KOPT-K1 (cell line): ENCODE measurements around the gene TBCEL.

Source experiments
- H3K27ac ChIP-seq: fragments of 200-600 bp; sonication (generic); 2 replicates; pipeline ENCODE4 v1.5.1; 2016; ENCODE audit warnings: antibody characterized with exemption, mild to moderate bottlenecking, low read depth, low read length; ENCODE audit not compliant: poor library complexity, severe bottlenecking
- H3K36me3 ChIP-seq: fragments of 200-600 bp; sonication (generic); 2 replicates; pipeline ENCODE4 v1.5.1; 2017; ENCODE audit warnings: antibody characterized with exemption, mild to moderate bottlenecking, low read length, moderate library complexity; ENCODE audit not compliant: insufficient read depth
- H3K9me3 ChIP-seq: fragments of 200-600 bp; sonication (generic); 2 replicates; pipeline ENCODE4 v1.5.1; 2017; ENCODE audit warnings: antibody characterized with exemption, low read length, mild to moderate bottlenecking; ENCODE audit not compliant: insufficient read depth, poor library complexity, severe bottlenecking

Gene TBCEL, protein sequence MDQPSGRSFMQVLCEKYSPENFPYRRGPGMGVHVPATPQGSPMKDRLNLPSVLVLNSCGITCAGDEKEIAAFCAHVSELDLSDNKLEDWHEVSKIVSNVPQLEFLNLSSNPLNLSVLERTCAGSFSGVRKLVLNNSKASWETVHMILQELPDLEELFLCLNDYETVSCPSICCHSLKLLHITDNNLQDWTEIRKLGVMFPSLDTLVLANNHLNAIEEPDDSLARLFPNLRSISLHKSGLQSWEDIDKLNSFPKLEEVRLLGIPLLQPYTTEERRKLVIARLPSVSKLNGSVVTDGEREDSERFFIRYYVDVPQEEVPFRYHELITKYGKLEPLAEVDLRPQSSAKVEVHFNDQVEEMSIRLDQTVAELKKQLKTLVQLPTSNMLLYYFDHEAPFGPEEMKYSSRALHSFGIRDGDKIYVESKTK

GRCh38 chr11:121023848-121024751 is at the start of gene TBCEL:
TBCEL (plus strand) TSS chr11:121024102; CDS start chr11:121045691, 21,589 bp downstream.
- H3K36me3 ChIP-seq = no peaks in the 10 kb centered on the region

DNA sequence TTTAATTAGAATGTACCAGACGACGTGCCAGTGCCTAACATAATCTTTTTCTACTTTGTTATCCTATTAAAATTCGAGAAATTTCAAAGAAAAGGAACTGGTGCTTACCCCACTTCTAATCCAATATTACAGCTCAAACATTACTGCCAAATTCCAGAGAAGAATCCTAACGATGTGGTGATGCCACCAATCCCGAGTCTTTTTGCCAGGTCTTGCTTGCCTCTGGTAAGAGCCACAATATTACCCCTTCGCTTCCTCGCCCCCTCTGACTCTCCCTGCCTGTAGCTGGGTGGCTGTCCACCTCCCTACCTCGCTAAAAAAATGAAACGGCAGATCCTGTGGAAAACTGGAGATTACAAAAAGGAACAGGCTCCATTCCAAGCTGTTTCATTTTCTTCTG is 49.4 kb upstream of the TBCEL start:
- Histone ChIP-seq H3K27ac (no peak overlapping the region), H3K9me3 (no peaks in the 10 kb centered on the region), H3K36me3 (no peaks in the 10 kb centered on the region)

More at GRCh38 chr11:121023848-121024751, at the start of gene TBCEL:
- Histone ChIP-seq H3K9me3 (no peaks in the 10 kb centered on the region), H3K27ac (peak within 1 kb of the TSS; percentile 60)

- no peaks in the 10 kb centered on the region for H3K9me3 ChIP-seq
- no peak overlapping the region for H3K27ac ChIP-seq
- H3K36me3 ChIP-seq = no peaks in the 10 kb centered on the region
Measured at GRCh38 chr11:120974965-120975364, 48.9 kb upstream of the TBCEL start.

DNA sequence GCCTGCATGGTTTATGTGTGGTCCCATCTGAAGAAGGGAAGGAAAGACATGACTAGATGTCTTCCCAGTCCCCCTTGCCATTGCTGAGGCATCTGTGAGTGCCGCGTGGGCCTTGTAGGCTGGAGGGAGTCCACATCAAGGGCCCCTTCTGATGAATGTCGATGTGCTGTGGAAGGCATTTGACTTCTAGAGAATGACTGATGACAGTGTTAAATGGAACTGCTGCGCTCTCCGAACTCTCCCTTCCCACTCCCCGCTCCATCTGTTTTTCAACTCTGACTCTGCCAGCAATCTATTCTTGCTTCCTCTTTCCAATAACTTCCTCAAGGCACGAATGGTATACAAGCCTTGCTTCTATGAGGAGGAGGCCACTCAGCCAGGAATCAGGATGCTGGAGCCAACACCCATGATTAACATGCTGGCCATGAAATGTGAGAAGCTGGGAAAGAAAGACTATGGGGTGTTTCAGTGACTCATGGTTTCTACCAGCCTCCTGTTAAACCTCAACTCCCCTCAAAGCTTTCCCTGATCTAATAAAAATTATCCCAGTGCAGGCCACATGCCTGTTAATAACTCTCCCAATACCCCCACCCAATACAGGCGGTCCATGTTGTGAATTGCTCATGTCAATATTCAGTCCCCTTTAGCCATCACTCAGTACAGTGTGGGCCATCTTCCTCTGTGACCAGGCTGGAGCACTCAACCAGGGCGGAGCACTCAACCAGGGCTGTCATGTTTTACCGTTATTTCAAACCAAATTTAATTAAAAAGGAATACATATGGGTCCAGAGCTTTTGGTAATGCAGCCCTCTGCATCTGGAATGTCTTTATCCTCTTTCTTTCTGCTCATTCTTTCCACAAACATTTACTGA is 46.4 kb upstream of the TBCEL start:
- H3K9me3 ChIP-seq = no peaks in the 10 kb centered on the region
- H3K36me3 ChIP-seq = no peaks in the 10 kb centered on the region
- no peak overlapping the region for H3K27ac ChIP-seq

- no peaks in the 10 kb centered on the region for H3K36me3 ChIP-seq
- no peak overlapping the region for H3K27ac ChIP-seq
- H3K9me3 ChIP-seq = no peaks in the 10 kb centered on the region
Measured at GRCh38 chr11:120978701-120979100, 45.2 kb upstream of the TBCEL start.

DNA sequence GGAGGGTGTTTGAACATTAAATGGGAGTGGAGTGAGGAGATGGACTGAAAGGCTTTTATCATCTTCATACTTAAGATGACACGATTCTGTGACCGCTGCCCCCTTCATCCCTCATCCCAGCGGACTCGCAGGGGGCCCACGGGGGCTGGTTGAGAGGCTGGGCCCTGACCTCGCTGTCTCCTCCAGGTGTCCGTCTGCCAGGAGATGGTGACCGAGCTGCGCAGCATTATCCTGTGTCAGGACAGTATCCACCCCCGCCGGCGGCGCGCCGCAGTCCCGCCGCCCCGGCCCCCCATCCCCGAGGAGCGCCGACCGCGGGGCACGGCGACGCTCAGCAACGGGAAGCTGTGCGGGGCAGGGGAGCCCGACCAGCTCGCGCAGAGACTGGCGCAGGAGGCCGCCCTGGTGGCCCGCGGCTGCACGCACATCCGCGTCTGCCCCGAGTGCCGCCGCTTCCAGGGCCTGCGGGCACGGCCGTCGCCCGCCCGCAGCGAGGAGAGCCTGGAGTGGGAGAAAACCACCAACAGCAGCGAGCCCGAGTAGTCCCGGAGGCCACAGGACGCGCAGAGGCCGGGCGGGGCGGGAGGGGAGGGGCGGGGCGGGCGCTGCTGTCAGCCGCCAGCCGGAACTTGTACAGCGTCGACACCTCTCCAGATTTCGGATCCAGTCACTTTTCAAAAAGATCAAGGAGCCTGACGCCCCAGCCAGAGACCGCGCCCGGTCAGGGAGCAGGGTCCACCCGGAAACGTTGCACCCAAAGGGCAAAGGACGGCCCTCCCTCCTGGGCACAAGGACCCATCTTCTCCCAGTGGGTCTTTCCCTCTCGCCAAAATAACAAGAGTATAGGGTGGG is 38.0 kb upstream of the TBCEL start:
- no peaks in the 10 kb centered on the region for H3K9me3 ChIP-seq
- no peaks in the 10 kb centered on the region for H3K36me3 ChIP-seq
- H3K27ac ChIP-seq = no peak overlapping the region

- Histone ChIP-seq H3K36me3 (no peaks in the 10 kb centered on the region), H3K9me3 (no peaks in the 10 kb centered on the region), H3K27ac (no peak overlapping the region)
Measured at GRCh38 chr11:120988603-120989002, 35.3 kb upstream of the TBCEL start.

- H3K36me3 ChIP-seq = no peaks in the 10 kb centered on the region
- no peaks in the 10 kb centered on the region for H3K9me3 ChIP-seq
- H3K27ac ChIP-seq = no peak overlapping the region
Measured at GRCh38 chr11:120991830-120992686, 31.8 kb upstream of the TBCEL start.

DNA sequence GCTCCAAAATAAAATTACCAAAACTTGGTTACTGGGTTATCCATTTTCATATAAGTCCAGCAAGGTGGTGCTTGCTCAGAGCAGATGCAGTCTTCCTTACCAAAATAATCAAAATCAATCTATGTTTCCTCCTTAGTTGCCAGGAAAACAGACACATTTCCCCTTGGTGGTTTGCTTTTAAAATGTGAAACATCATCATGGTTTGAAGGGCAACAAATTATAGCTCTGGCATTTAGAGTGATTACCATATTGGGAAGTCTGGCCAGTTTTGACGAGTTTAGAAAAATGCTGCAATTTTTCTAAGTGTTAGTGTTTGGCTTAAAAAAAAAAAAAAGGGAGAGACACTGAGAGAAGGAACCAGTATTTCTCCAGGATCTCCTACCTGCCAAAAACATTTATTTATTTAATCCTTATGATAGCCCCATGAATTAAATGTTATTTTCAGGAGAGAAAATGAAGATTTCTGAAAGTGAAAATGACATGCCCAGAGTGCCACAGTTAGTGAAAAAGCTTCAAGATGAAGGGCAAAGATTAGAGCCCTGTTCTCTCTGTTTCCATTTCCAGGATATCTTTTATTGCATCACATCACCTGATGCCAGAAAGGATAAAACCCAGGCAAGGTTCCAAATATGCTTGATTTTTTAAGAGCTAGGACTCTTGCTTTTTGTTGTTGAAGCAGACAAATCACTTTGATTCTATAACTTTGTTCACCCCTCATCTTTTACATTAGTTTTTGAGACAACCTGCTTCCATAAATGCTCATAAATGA is 29.6 kb upstream of the TBCEL start:
- H3K27ac ChIP-seq = no peak overlapping the region
- H3K9me3 ChIP-seq = no peaks in the 10 kb centered on the region
- H3K36me3 ChIP-seq = no peaks in the 10 kb centered on the region

DNA sequence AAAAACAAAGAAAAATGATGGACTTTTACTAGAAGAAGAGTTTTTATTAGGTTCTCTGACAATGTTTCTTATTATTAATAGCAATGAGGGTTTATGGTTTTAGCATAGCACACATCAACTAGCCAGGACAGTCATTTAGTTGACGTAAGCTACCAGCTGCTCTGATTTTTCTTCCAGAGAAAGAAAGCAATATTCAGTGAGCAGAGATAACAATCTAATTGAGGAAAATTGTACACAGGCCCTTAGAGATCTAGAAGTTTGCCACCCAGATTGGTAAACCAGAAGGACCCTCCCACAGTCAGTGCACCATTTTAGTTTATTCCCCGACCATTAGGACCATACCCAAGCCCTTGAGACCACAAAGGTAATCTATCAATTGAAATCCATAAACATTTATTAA is 28.7 kb upstream of the TBCEL start:
- Histone ChIP-seq H3K9me3 (no peaks in the 10 kb centered on the region), H3K27ac (no peak overlapping the region), H3K36me3 (no peaks in the 10 kb centered on the region)

- no peak overlapping the region for H3K27ac ChIP-seq
- H3K9me3 ChIP-seq = no peaks in the 10 kb centered on the region
- H3K36me3 ChIP-seq = no peaks in the 10 kb centered on the region
Measured at GRCh38 chr11:120996973-120997372, 26.9 kb upstream of the TBCEL start.

DNA sequence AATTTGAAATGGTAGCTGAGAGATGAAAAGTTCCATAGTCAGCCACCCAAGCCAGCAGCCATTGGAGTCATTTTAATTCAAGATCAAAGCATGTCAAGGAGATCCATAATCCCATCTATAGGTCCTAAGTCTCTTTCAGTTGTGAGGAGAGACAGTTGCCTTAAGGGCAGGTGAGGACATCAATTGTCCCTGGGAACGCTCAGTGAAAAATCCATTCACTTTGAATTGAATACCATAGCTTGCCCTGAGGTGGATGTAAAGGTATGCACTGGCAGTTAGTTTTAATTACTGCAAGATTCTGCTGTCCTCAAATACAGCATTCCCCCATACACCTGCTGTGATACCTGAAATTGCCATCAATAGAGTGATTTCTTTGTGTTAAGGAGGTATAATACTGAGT is 25.3 kb upstream of the TBCEL start:
- Histone ChIP-seq H3K9me3 (no peaks in the 10 kb centered on the region), H3K36me3 (no peaks in the 10 kb centered on the region), H3K27ac (no peak overlapping the region)
